GM23338 (cell line): ENCODE results near the gene NLRC4. TPM values are rescaled to one million over a fixed set of nuclear protein-coding genes. Genes with fewer than 3 reads are reported as not detected.

Source experiments
- ATAC-seq: fragments of 200-7000 bp; cut with Tn5 transposase; 3 replicates; pipeline ENCODE4 v1.9.1; 2020
- DNase-seq: peaks from one replicate; pipeline ENCODE4 v3.0.0-alpha.2; 2015; ENCODE audit warnings: low spot score
- H2AFZ ChIP-seq: fragments of 200-600 bp; sonication (generic); 2 replicates; pipeline ENCODE4 v1.8.0; 2016; ENCODE audit warnings: antibody characterized with exemption, mild to moderate bottlenecking, moderate library complexity
- H3F3A ChIP-seq: fragments of 200-600 bp; sonication (generic); replicated peaks from 2 replicates; pipeline ENCODE4 v1.8.0; 2017; ENCODE audit warnings: antibody characterized with exemption, mixed run types, low read depth
- H3K27ac ChIP-seq: fragments of 200-600 bp; sonication (generic); 2 replicates; pipeline ENCODE4 v1.6.1; 2016; ENCODE audit warnings: low read depth
- H3K27me3 ChIP-seq: fragments of 200-600 bp; sonication (generic); 2 replicates; pipeline ENCODE4 v1.8.0; 2016; ENCODE audit warnings: mild to moderate bottlenecking, mixed run types, moderate library complexity; ENCODE audit not compliant: insufficient read depth
- H3K36me3 ChIP-seq: fragments of 200-600 bp; sonication (generic); 2 replicates; pipeline ENCODE4 v1.8.0; 2016; ENCODE audit warnings: mild to moderate bottlenecking; ENCODE audit not compliant: insufficient read depth
- H3K4me1 ChIP-seq: fragments of 200-600 bp; sonication (generic); 2 replicates; pipeline ENCODE4 v1.8.0; 2016; ENCODE audit warnings: mild to moderate bottlenecking, moderate library complexity; ENCODE audit not compliant: insufficient read depth
- H3K4me2 ChIP-seq: fragments of 200-600 bp; sonication (generic); 2 replicates; pipeline ENCODE4 v1.7.1; 2017; ENCODE audit warnings: mixed run types
- H3K4me3 ChIP-seq: fragments of 200-600 bp; sonication (generic); 2 replicates; pipeline ENCODE4 v1.6.1; 2016; ENCODE audit warnings: mixed run types
- H3K79me2 ChIP-seq: fragments of 200-600 bp; sonication (generic); replicated peaks from 2 replicates; pipeline ENCODE4 v1.8.0; 2017; ENCODE audit warnings: mild to moderate bottlenecking; ENCODE audit not compliant: insufficient read depth
- H3K9me2 ChIP-seq: fragments of 200-600 bp; sonication (generic); 2 replicates; pipeline ENCODE4 v1.8.0; 2017; ENCODE audit not compliant: insufficient read depth
- H4K20me1 ChIP-seq: fragments of 200-600 bp; sonication (generic); replicated peaks from 2 replicates; pipeline ENCODE4 v1.8.0; 2017; ENCODE audit warnings: mild to moderate bottlenecking; ENCODE audit not compliant: insufficient read depth
- H3K27ac Mint-ChIP-seq: 2 replicates; pipeline ENCODE4 v1.8.0; 2020; ENCODE audit warnings: inconsistent platforms, mild to moderate bottlenecking, moderate library complexity, mixed read lengths
- H3K27me3 Mint-ChIP-seq: 3 replicates; pipeline ENCODE4 v1.8.0; 2022; ENCODE audit warnings: low read depth, mild to moderate bottlenecking, moderate library complexity, mixed read lengths, inconsistent platforms; ENCODE audit not compliant: insufficient read depth, poor library complexity
- H3K36me3 Mint-ChIP-seq: 3 replicates; pipeline ENCODE4 v1.8.0; 2021; ENCODE audit warnings: low read depth, mild to moderate bottlenecking, inconsistent platforms, moderate library complexity, mixed read lengths
- H3K4me1 Mint-ChIP-seq: 3 replicates; pipeline ENCODE4 v1.8.0; 2020; ENCODE audit warnings: mild to moderate bottlenecking, inconsistent platforms, mixed read lengths
- H3K4me3 Mint-ChIP-seq: 3 replicates; pipeline ENCODE4 v1.8.0; 2021; ENCODE audit warnings: moderate library complexity, mild to moderate bottlenecking, inconsistent platforms, mixed read lengths
- H3K9me3 Mint-ChIP-seq: 3 replicates; pipeline ENCODE4 v1.8.0; 2020; ENCODE audit warnings: moderate library complexity, mild to moderate bottlenecking, inconsistent platforms, mixed read lengths
- CREB1 ChIP-seq: fragments of 250-450 bp; sonication (Bioruptor Pico); IDR thresholded peaks from 2 replicates; pipeline ENCODE4 v1.5.0; 2020; ENCODE audit warnings: low read depth, mild to moderate bottlenecking, moderate library complexity
- ETS1 ChIP-seq: IDR thresholded peaks from 2 replicates; pipeline ENCODE4 v1.6.1; 2016; ENCODE audit warnings: antibody characterized with exemption
- EZH2phosphoT487 ChIP-seq: fragments of 200-600 bp; sonication (generic); IDR thresholded peaks from one replicate; pipeline ENCODE4 v1.8.1; 2018; ENCODE audit warnings: antibody characterized with exemption; ENCODE audit not compliant: unreplicated experiment
- JUNB ChIP-seq: IDR thresholded peaks from one replicate; pipeline ENCODE4 v1.6.1; 2016; ENCODE audit warnings: antibody characterized with exemption; ENCODE audit not compliant: unreplicated experiment
- NANOG ChIP-seq: IDR thresholded peaks from 2 replicates; pipeline ENCODE4 v1.6.1; 2016; ENCODE audit warnings: antibody characterized with exemption, borderline replicate concordance
- REST ChIP-seq: IDR thresholded peaks from one replicate; pipeline ENCODE4 v1.6.1; 2018; ENCODE audit warnings: antibody characterized with exemption; ENCODE audit not compliant: unreplicated experiment
- STAT1 ChIP-seq: IDR thresholded peaks from one replicate; pipeline ENCODE4 v1.6.1; 2016; ENCODE audit warnings: antibody characterized with exemption; ENCODE audit not compliant: unreplicated experiment
- ZNF114 ChIP-seq: fragments of 250-450 bp; sonication (Bioruptor Pico); IDR thresholded peaks from 2 replicates; pipeline ENCODE4 v1.5.0; 2020; ENCODE audit warnings: mild to moderate bottlenecking, moderate library complexity
- ZNF331 ChIP-seq: fragments of 250-450 bp; sonication (Bioruptor Pico); IDR thresholded peaks from 2 replicates; pipeline ENCODE4 v1.5.0; 2020; ENCODE audit warnings: low read depth, mild to moderate bottlenecking, moderate library complexity
- ZNF462 ChIP-seq: fragments of 250-450 bp; sonication (Bioruptor Pico); IDR thresholded peaks from 2 replicates; pipeline ENCODE4 v1.5.0; 2020; ENCODE audit warnings: mild to moderate bottlenecking, moderate library complexity
- polyA plus RNA-seq: library from polyadenylated mRNA; unstranded; fragments of >200 nt; fragmentation: Nextera tagmentation; extraction: Ambion mirVana; gene quantifications from 2 replicates; pipeline ENCODE4 v1.2.1, GENCODE V29; 2016
- total RNA-seq: library from RNA; depleted of rRNA; stranded (reverse); fragments of >200 nt; shearing (Covaris generic); gene quantifications from 2 replicates; pipeline ENCODE4 v1.2.3, GENCODE V29; 2014

Gene NLRC4
- total and polyA plus RNA-seq, 2 experiments from 2014 or later: 0.50 TPM; not detected in 1

- TF ChIP-seq ZNF462 (no peak), CREB1 (CRISPR knock-in tag) (no peak), ZNF331 (CRISPR knock-in tag) (no peak), STAT1 (no peak)
Observed at GRCh38 chr2:32242331-32242730, 22.4 kb downstream of the NLRC4 start (continued).

- ATAC-seq: no peak
- no peak overlapping the region for H3K4me3 ChIP-seq
- H3F3A ChIP-seq: no peaks in the 10 kb centered on the region
- Mint-ChIP-seq H3K36me3 (peaks cover 4% of the 10 kb centered on the region; the same call in 2 of the 3 replicates), H3K4me3 (no peak overlapping the region), H3K27me3 (no peaks in the 10 kb centered on the region), H3K27ac (no peak overlapping the region), H3K4me1 (peaks cover 5% of the 10 kb centered on the region; the same call in 1 of the 3 replicates), H3K9me3 (no peaks in the 10 kb centered on the region)
- no peaks in the 10 kb centered on the region for H3K36me3 ChIP-seq
- no peak overlapping the region for H3K27ac ChIP-seq
- H3K4me1 ChIP-seq: no peaks in the 10 kb centered on the region
- H4K20me1 ChIP-seq: no peaks in the 10 kb centered on the region
- no peak for DNase-seq
- no peaks in the 10 kb centered on the region for H3K79me2 ChIP-seq
- no peaks in the 10 kb centered on the region for H3K27me3 ChIP-seq
- H3K9me2 ChIP-seq: no peaks in the 10 kb centered on the region
- no peak overlapping the region for H3K4me2 ChIP-seq
- no peak overlapping the region for H2AFZ ChIP-seq
- no peak for TF ChIP-seq CREB1 (CRISPR knock-in tag)
- TF ChIP-seq ETS1: no peak
- TF ChIP-seq ZNF114 (CRISPR knock-in tag): no peak
- TF ChIP-seq EZH2phosphoT487: no peak
- no peak for TF ChIP-seq JUNB
- no peak for TF ChIP-seq NANOG
- no peak for TF ChIP-seq STAT1
- no peak for TF ChIP-seq REST
- no peak for TF ChIP-seq ZNF331 (CRISPR knock-in tag)
Observed at GRCh38 chr2:32237996-32238395, 26.7 kb downstream of the NLRC4 start.
